ENCODE data around the gene CNPPD1.

Gene CNPPD1

GRCh38 chr2:219215871-219216534, 39.3 kb upstream of the CNPPD1 start:
- H3K4me1 ChIP-seq (ENCODE audit: insufficient read depth, low read length), result peaks cover 3% of the 10 kb centered on the region; the same call in 1 of the 2 replicates
- no peak overlapping the region for H3K27ac ChIP-seq (ENCODE audit: low read length)
- no peaks in the 10 kb centered on the region for H3K9me3 ChIP-seq (ENCODE audit: insufficient read depth, low read depth, low read length)
- H3K9ac ChIP-seq (ENCODE audit: low read depth, low read length), result peak overlapping the region; percentile 15; the same call in 1 of the 2 replicates
- H3K36me3 ChIP-seq (ENCODE audit: insufficient read depth, low read depth, low read length), result peaks cover 44% of the 10 kb centered on the region
- no peak overlapping the region for H3K4me3 ChIP-seq (ENCODE audit: low read length)
- no peaks in the 10 kb centered on the region for H3K27me3 ChIP-seq (ENCODE audit: insufficient read depth, low read length)

GRCh38 chr2:219214786-219215185, 38.1 kb upstream of the CNPPD1 start:
- Histone ChIP-seq H3K4me3 (ENCODE audit: low read length) (no peak overlapping the region), H3K36me3 (ENCODE audit: insufficient read depth, low read depth, low read length) (peaks cover 54% of the 10 kb centered on the region), H3K9ac (ENCODE audit: low read depth, low read length) (no peak overlapping the region)

GRCh38 chr2:219214141-219214540, 37.4 kb upstream of the CNPPD1 start:
- H3K4me3 ChIP-seq (ENCODE audit: low read length), result no peak overlapping the region
- H3K9me3 ChIP-seq (ENCODE audit: insufficient read depth, low read depth, low read length), result no peaks in the 10 kb centered on the region
- H3K27me3 ChIP-seq (ENCODE audit: insufficient read depth, low read length), result no peaks in the 10 kb centered on the region
- H3K4me1 ChIP-seq (ENCODE audit: insufficient read depth, low read length), result no peaks in the 10 kb centered on the region
- H3K9ac ChIP-seq (ENCODE audit: low read depth, low read length), result no peak overlapping the region
- peaks cover 60% of the 10 kb centered on the region for H3K36me3 ChIP-seq (ENCODE audit: insufficient read depth, low read depth, low read length)
- no peak overlapping the region for H3K27ac ChIP-seq (ENCODE audit: low read length)

More at GRCh38 chr2:219214786-219215185, 38.1 kb upstream of the CNPPD1 start:
- Histone ChIP-seq H3K27ac (ENCODE audit: low read length) (no peak overlapping the region), H3K4me1 (ENCODE audit: insufficient read depth, low read length) (peaks cover 3% of the 10 kb centered on the region; the same call in 1 of the 2 replicates), H3K27me3 (ENCODE audit: insufficient read depth, low read length) (no peaks in the 10 kb centered on the region), H3K9me3 (ENCODE audit: insufficient read depth, low read depth, low read length) (no peaks in the 10 kb centered on the region)

- peaks cover 66% of the 10 kb centered on the region for H3K36me3 ChIP-seq (ENCODE audit: insufficient read depth, low read depth, low read length)
- H3K27ac ChIP-seq (ENCODE audit: low read length), result no peak overlapping the region
- H3K9ac ChIP-seq (ENCODE audit: low read depth, low read length), result no peak overlapping the region
- no peaks in the 10 kb centered on the region for H3K9me3 ChIP-seq (ENCODE audit: insufficient read depth, low read depth, low read length)
- no peaks in the 10 kb centered on the region for H3K27me3 ChIP-seq (ENCODE audit: insufficient read depth, low read length)
- H3K4me3 ChIP-seq (ENCODE audit: low read length), result no peak overlapping the region
- no peaks in the 10 kb centered on the region for H3K4me1 ChIP-seq (ENCODE audit: insufficient read depth, low read length)
These were observed 36.9 kb upstream of the CNPPD1 start for GRCh38 chr2:219213486-219214071.

- Histone ChIP-seq H3K36me3 (ENCODE audit: insufficient read depth, low read depth, low read length) (peaks cover 71% of the 10 kb centered on the region), H3K27ac (ENCODE audit: low read length) (no peak overlapping the region)
These were observed 36.3 kb upstream of the CNPPD1 start for GRCh38 chr2:219213026-219213415.

GRCh38 chr2:219210886-219211362, 34.2 kb upstream of the CNPPD1 start:
- Histone ChIP-seq H3K27ac (ENCODE audit: low read length) (no peak overlapping the region), H3K9ac (ENCODE audit: low read depth, low read length) (no peak overlapping the region), H3K36me3 (ENCODE audit: insufficient read depth, low read depth, low read length) (peaks cover 70% of the 10 kb centered on the region)

More at GRCh38 chr2:219213026-219213415, 36.3 kb upstream of the CNPPD1 start:
- H3K27me3 ChIP-seq (ENCODE audit: insufficient read depth, low read length), result no peaks in the 10 kb centered on the region
- no peaks in the 10 kb centered on the region for H3K9me3 ChIP-seq (ENCODE audit: insufficient read depth, low read depth, low read length)
- no peak overlapping the region for H3K4me3 ChIP-seq (ENCODE audit: low read length)
- no peaks in the 10 kb centered on the region for H3K4me1 ChIP-seq (ENCODE audit: insufficient read depth, low read length)
- H3K9ac ChIP-seq (ENCODE audit: low read depth, low read length), result no peak overlapping the region

GRCh38 chr2:219210196-219210885, 33.6 kb upstream of the CNPPD1 start:
- no peaks in the 10 kb centered on the region for H3K27me3 ChIP-seq (ENCODE audit: insufficient read depth, low read length)
- H3K9ac ChIP-seq (ENCODE audit: low read depth, low read length), result no peak overlapping the region
- H3K36me3 ChIP-seq (ENCODE audit: insufficient read depth, low read depth, low read length), result peaks cover 64% of the 10 kb centered on the region
- no peak overlapping the region for H3K4me3 ChIP-seq (ENCODE audit: low read length)
- peaks cover 4% of the 10 kb centered on the region; the same call in 1 of the 2 replicates for H3K4me1 ChIP-seq (ENCODE audit: insufficient read depth, low read length)
- H3K27ac ChIP-seq (ENCODE audit: low read length), result no peak overlapping the region
- no peaks in the 10 kb centered on the region for H3K9me3 ChIP-seq (ENCODE audit: insufficient read depth, low read depth, low read length)

More at GRCh38 chr2:219210886-219211362, 34.2 kb upstream of the CNPPD1 start:
- H3K9me3 ChIP-seq (ENCODE audit: insufficient read depth, low read depth, low read length), result no peaks in the 10 kb centered on the region
- H3K4me3 ChIP-seq (ENCODE audit: low read length), result no peak overlapping the region
- H3K27me3 ChIP-seq (ENCODE audit: insufficient read depth, low read length), result no peaks in the 10 kb centered on the region
- H3K4me1 ChIP-seq (ENCODE audit: insufficient read depth, low read length), result peaks cover 4% of the 10 kb centered on the region; the same call in 1 of the 2 replicates

- H3K27me3 ChIP-seq (ENCODE audit: insufficient read depth, low read length), result no peaks in the 10 kb centered on the region
- no peaks in the 10 kb centered on the region for H3K9me3 ChIP-seq (ENCODE audit: insufficient read depth, low read depth, low read length)
- no peak overlapping the region for H3K9ac ChIP-seq (ENCODE audit: low read depth, low read length)
- H3K4me1 ChIP-seq (ENCODE audit: insufficient read depth, low read length), result peaks cover 4% of the 10 kb centered on the region; the same call in 1 of the 2 replicates
- no peak overlapping the region for H3K27ac ChIP-seq (ENCODE audit: low read length)
- no peak overlapping the region for H3K4me3 ChIP-seq (ENCODE audit: low read length)
- peaks cover 57% of the 10 kb centered on the region for H3K36me3 ChIP-seq (ENCODE audit: insufficient read depth, low read depth, low read length)
These were observed 32.8 kb upstream of the CNPPD1 start for GRCh38 chr2:219209236-219210195.

- Histone ChIP-seq H3K4me3 (ENCODE audit: low read length) (peak overlapping the region; percentile 84; the same call in 1 of the 2 replicates), H3K4me1 (ENCODE audit: insufficient read depth, low read length) (peaks cover 4% of the 10 kb centered on the region; the same call in 1 of the 2 replicates), H3K27ac (ENCODE audit: low read length) (no peak overlapping the region), H3K9ac (ENCODE audit: low read depth, low read length) (peak overlapping the region; percentile 75; the same call in 1 of the 2 replicates), H3K36me3 (ENCODE audit: insufficient read depth, low read depth, low read length) (peaks cover 43% of the 10 kb centered on the region; the same call in 1 of the 2 replicates), H3K27me3 (ENCODE audit: insufficient read depth, low read length) (no peaks in the 10 kb centered on the region), H3K9me3 (ENCODE audit: insufficient read depth, low read depth, low read length) (no peaks in the 10 kb centered on the region)
These were observed 31.4 kb upstream of the CNPPD1 start for GRCh38 chr2:219207884-219208740.

- H3K9me3 ChIP-seq (ENCODE audit: insufficient read depth, low read depth, low read length), result no peaks in the 10 kb centered on the region
- peaks cover 35% of the 10 kb centered on the region; the same call in 1 of the 2 replicates for H3K36me3 ChIP-seq (ENCODE audit: insufficient read depth, low read depth, low read length)
- H3K4me3 ChIP-seq (ENCODE audit: low read length), result peak overlapping the region; percentile 84
- peaks cover 4% of the 10 kb centered on the region; the same call in 1 of the 2 replicates for H3K4me1 ChIP-seq (ENCODE audit: insufficient read depth, low read length)
- peak overlapping the region; percentile 75; the same call in 1 of the 2 replicates for H3K9ac ChIP-seq (ENCODE audit: low read depth, low read length)
- H3K27ac ChIP-seq (ENCODE audit: low read length), result no peak overlapping the region
- no peaks in the 10 kb centered on the region for H3K27me3 ChIP-seq (ENCODE audit: insufficient read depth, low read length)
These were observed 30.6 kb upstream of the CNPPD1 start for GRCh38 chr2:219207134-219207883.
